MCF 10A (cell line): ENCODE results near the gene RBM48. TPM values are rescaled to one million over a fixed set of nuclear protein-coding genes. Genes with fewer than 3 reads are reported as not detected.
A peak's percentile ranks its signal among the peaks of the same experiment; 100 is the strongest.

Experiments used
- BruUV-seq: library from RNA; stranded (reverse); fragments of 400-500 nt; replicated peaks from 2 replicates; lab custom pipeline; 2021; lab: Mats Ljungman, UMichigan
- CTCF ChIA-PET: fragments of 300-600 bp; sonication (Branson Sonifier 250); formaldehyde crosslinking; extraction: SDS; loops from one replicate; lab custom pipeline; 2021; ENCODE audit warnings: antibody characterized with exemption, inconsistent platforms; lab: Yijun Ruan, JAX
- POLR2A ChIA-PET: fragments of 300-600, 350-650 bp; sonication (Branson Sonifier 250); formaldehyde crosslinking; extraction: SDS; loops from one replicate; lab custom pipeline; 2020; ENCODE audit warnings: antibody characterized with exemption, inconsistent platforms; lab: Yijun Ruan, JAX
- DNase-seq: peaks from one replicate; pipeline ENCODE4 v3.0.0-alpha.2; 2018; ENCODE audit not compliant: unreplicated experiment
- H3K27ac Mint-ChIP-seq: one replicate; pipeline ENCODE4 v1.8.0; 2022; ENCODE audit warnings: mild to moderate bottlenecking, low read depth, mixed read lengths; ENCODE audit not compliant: unreplicated experiment
- H3K27me3 Mint-ChIP-seq: one replicate; pipeline ENCODE4 v1.8.0; 2022; ENCODE audit warnings: mixed read lengths; ENCODE audit not compliant: insufficient read depth, unreplicated experiment
- H3K36me3 Mint-ChIP-seq: one replicate; pipeline ENCODE4 v1.8.0; 2022; ENCODE audit warnings: mild to moderate bottlenecking, moderate library complexity, mixed read lengths; ENCODE audit not compliant: insufficient read depth, unreplicated experiment
- H3K4me1 Mint-ChIP-seq: one replicate; pipeline ENCODE4 v1.8.0; 2022; ENCODE audit warnings: mixed read lengths; ENCODE audit not compliant: insufficient read depth, unreplicated experiment
- H3K4me3 Mint-ChIP-seq: one replicate; pipeline ENCODE4 v1.8.0; 2022; ENCODE audit warnings: mild to moderate bottlenecking, moderate library complexity, mixed read lengths; ENCODE audit not compliant: unreplicated experiment
- H3K9me3 Mint-ChIP-seq: one replicate; pipeline ENCODE4 v1.8.0; 2022; ENCODE audit warnings: mixed read lengths; ENCODE audit not compliant: unreplicated experiment
- intact Hi-C: fragments of 100-400 bp; cut with micrococcal nuclease; formaldehyde crosslinking; loops from 2 replicates; pipeline ENCODE4 v1.14.1; 2022
- total RNA-seq: library from RNA; stranded (reverse); gene quantifications from 2 replicates; pipeline ENCODE4 v1.2.3, GENCODE V29; 2022
- TF ChIP-seq, protein P1 (sequence below): fragments of 200-600 bp; IDR thresholded peaks from one replicate; pipeline ENCODE4 v1.8.0; 2022; ENCODE audit warnings: antibody characterized with exemption, mild to moderate bottlenecking; ENCODE audit not compliant: unreplicated experiment

Gene RBM48
- total RNA-seq, 1 experiment from 2014 or later: 10.4 TPM

- POLR2A ChIA-PET: no interaction called here
- no peak for DNase-seq
- no peaks in the 10 kb centered on the region for H3K9me3 Mint-ChIP-seq
- peaks cover 47% of the 10 kb centered on the region for H3K36me3 Mint-ChIP-seq
- no TSS peak for BruUV-seq
- CTCF ChIA-PET: interaction anchor here (0.7 kb wide), 1 partner anchor 392 kb away, joined by 3 read pairs; no protein-coding TSS in a partner anchor
- intact Hi-C loops: no loop called here
- no peaks in the 10 kb centered on the region for H3K4me1 Mint-ChIP-seq
- H3K4me3 Mint-ChIP-seq: no peak overlapping the region
- no peak overlapping the region for H3K27ac Mint-ChIP-seq
- TF ChIP-seq, protein P1, sequence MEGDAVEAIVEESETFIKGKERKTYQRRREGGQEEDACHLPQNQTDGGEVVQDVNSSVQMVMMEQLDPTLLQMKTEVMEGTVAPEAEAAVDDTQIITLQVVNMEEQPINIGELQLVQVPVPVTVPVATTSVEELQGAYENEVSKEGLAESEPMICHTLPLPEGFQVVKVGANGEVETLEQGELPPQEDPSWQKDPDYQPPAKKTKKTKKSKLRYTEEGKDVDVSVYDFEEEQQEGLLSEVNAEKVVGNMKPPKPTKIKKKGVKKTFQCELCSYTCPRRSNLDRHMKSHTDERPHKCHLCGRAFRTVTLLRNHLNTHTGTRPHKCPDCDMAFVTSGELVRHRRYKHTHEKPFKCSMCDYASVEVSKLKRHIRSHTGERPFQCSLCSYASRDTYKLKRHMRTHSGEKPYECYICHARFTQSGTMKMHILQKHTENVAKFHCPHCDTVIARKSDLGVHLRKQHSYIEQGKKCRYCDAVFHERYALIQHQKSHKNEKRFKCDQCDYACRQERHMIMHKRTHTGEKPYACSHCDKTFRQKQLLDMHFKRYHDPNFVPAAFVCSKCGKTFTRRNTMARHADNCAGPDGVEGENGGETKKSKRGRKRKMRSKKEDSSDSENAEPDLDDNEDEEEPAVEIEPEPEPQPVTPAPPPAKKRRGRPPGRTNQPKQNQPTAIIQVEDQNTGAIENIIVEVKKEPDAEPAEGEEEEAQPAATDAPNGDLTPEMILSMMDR: no peak
- H3K27me3 Mint-ChIP-seq: no peaks in the 10 kb centered on the region
Measured at GRCh38 chr7:92485974-92486373, 42.6 kb upstream of the RBM48 start.

GRCh38 chr7:92487804-92488203 is 40.8 kb upstream of the RBM48 start:
- ChIA-PET CTCF (interaction anchor here (0.6 kb wide), 1 partner anchor 31 kb away, joined by 3 read pairs; no protein-coding TSS in a partner anchor), POLR2A (no interaction called here)
- H3K36me3 Mint-ChIP-seq: peaks cover 66% of the 10 kb centered on the region
- H3K27ac Mint-ChIP-seq: no peak overlapping the region
- TF ChIP-seq, protein P1: no peak
- no peaks in the 10 kb centered on the region for H3K4me1 Mint-ChIP-seq
- DNase-seq: no peak
- no peaks in the 10 kb centered on the region for H3K27me3 Mint-ChIP-seq
- intact Hi-C loops: no loop called here
- no peak overlapping the region for H3K4me3 Mint-ChIP-seq
- no TSS peak for BruUV-seq
- no peaks in the 10 kb centered on the region for H3K9me3 Mint-ChIP-seq

DNA sequence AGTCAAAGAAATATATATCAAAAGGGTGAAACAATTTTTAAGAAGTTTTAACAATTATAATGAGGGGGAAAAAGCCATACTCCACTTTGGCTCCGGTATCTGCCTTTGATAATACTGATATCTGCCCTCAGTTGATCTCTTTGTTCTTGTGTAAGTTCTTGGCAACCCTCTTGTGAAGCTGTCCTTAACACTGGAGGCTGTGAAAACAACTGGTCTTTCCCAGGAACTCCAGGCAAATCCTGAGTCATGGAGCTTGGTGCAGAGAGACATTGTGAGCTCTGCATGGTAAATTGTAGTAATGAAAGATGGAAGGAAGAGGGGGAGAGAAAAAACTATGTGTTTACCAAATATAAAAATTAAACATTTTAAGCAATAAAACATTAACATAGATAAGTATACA is 39.0 kb upstream of the RBM48 start:
- no TSS peak for BruUV-seq
- no peak for DNase-seq
- H3K36me3 Mint-ChIP-seq: peaks cover 78% of the 10 kb centered on the region
- H3K4me3 Mint-ChIP-seq: no peak overlapping the region
- TF ChIP-seq, protein P1: no peak
- intact Hi-C loops: no loop called here
- ChIA-PET POLR2A (interaction anchor here (0.7 to 1.7 kb wide), 2 partner anchors 10 to 556 kb away, joined by 3 to 6 read pairs; no protein-coding TSS in a partner anchor), CTCF (interaction anchor here (0.6 to 1.0 kb wide), 4 partner anchors 12 to 101 kb away, joined by 3 to 4 read pairs (median 3); partner anchors contain the start of gene ERVW-1)
- H3K4me1 Mint-ChIP-seq: no peaks in the 10 kb centered on the region
- no peaks in the 10 kb centered on the region for H3K27me3 Mint-ChIP-seq
- no peak overlapping the region for H3K27ac Mint-ChIP-seq
- H3K9me3 Mint-ChIP-seq: no peaks in the 10 kb centered on the region

- no peaks in the 10 kb centered on the region for H3K27me3 Mint-ChIP-seq
- intact Hi-C loops: no loop called here
- no peaks in the 10 kb centered on the region for H3K4me1 Mint-ChIP-seq
- H3K36me3 Mint-ChIP-seq: peaks cover 85% of the 10 kb centered on the region
- POLR2A ChIA-PET: no interaction called here
- CTCF ChIA-PET: no interaction called here
- H3K4me3 Mint-ChIP-seq: no peak overlapping the region
- BruUV-seq: no TSS peak
- H3K9me3 Mint-ChIP-seq: no peaks in the 10 kb centered on the region
- TF ChIP-seq, protein P1: no peak
- no peak overlapping the region for H3K27ac Mint-ChIP-seq
- DNase-seq: peak; percentile 2
Measured at GRCh38 chr7:92496876-92497275, 31.7 kb upstream of the RBM48 start.
